ENCODE data around the gene VPS9D1.

DNA sequence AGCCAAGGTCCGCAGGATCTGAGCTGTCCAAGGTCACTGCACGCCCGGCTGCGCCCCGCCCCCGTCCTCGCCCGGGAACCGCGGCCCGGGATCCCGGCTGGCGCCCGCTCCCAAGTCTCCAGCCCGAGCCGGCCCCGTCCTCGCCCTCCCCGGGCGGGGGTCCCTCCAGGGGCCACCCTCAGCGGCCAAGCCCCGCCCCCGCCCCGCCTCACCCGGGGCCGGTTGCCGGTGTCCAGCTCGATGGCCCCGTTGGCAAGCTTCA lies 216 bp downstream of the VPS9D1 start:
- TF ChIP-seq, protein P1, sequence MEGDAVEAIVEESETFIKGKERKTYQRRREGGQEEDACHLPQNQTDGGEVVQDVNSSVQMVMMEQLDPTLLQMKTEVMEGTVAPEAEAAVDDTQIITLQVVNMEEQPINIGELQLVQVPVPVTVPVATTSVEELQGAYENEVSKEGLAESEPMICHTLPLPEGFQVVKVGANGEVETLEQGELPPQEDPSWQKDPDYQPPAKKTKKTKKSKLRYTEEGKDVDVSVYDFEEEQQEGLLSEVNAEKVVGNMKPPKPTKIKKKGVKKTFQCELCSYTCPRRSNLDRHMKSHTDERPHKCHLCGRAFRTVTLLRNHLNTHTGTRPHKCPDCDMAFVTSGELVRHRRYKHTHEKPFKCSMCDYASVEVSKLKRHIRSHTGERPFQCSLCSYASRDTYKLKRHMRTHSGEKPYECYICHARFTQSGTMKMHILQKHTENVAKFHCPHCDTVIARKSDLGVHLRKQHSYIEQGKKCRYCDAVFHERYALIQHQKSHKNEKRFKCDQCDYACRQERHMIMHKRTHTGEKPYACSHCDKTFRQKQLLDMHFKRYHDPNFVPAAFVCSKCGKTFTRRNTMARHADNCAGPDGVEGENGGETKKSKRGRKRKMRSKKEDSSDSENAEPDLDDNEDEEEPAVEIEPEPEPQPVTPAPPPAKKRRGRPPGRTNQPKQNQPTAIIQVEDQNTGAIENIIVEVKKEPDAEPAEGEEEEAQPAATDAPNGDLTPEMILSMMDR (IDR thresholded peaks at IDR 0.05) = no peak
- TF ChIP-seq, protein P2, sequence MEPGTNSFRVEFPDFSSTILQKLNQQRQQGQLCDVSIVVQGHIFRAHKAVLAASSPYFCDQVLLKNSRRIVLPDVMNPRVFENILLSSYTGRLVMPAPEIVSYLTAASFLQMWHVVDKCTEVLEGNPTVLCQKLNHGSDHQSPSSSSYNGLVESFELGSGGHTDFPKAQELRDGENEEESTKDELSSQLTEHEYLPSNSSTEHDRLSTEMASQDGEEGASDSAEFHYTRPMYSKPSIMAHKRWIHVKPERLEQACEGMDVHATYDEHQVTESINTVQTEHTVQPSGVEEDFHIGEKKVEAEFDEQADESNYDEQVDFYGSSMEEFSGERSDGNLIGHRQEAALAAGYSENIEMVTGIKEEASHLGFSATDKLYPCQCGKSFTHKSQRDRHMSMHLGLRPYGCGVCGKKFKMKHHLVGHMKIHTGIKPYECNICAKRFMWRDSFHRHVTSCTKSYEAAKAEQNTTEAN (CRISPR knock-in tag; IDR thresholded peaks at IDR 0.05) = no peak
- TF ChIP-seq NR2C2 (CRISPR knock-in tag; IDR thresholded peaks at IDR 0.05) (no peak), ZNF263 (CRISPR knock-in tag; IDR thresholded peaks at IDR 0.05; ENCODE audit: low read depth) (no peak)

Data from WTC11 (cell line).